LNCaP clone FGC (cell line): ENCODE measurements around the gene MYOM3.
"Not testable (repeated sequence)": the region's sequence is repeated elsewhere in the genome, so short reads cannot be mapped to it uniquely, and the experiment has no call there.

ENCODE experiments used
- DNase-seq: peaks from one replicate; pipeline ENCODE4 v3.0.0-alpha.2; 2011; ENCODE audit warnings: low read depth
- H3K4me3 ChIP-seq: 2 replicates; pipeline ENCODE4 v1.5.1; 2011; ENCODE audit warnings: mild to moderate bottlenecking, low read depth, low read length, control low read depth
- TF ChIP-seq, protein P1 (sequence below): IDR thresholded peaks from 2 replicates; pipeline ENCODE4 v1.5.1; 2012; ENCODE audit warnings: mild to moderate bottlenecking; ENCODE audit not compliant: control insufficient read depth, insufficient read depth; ENCODE audit errors: extremely low read depth

MYOM3 gene

DNA sequence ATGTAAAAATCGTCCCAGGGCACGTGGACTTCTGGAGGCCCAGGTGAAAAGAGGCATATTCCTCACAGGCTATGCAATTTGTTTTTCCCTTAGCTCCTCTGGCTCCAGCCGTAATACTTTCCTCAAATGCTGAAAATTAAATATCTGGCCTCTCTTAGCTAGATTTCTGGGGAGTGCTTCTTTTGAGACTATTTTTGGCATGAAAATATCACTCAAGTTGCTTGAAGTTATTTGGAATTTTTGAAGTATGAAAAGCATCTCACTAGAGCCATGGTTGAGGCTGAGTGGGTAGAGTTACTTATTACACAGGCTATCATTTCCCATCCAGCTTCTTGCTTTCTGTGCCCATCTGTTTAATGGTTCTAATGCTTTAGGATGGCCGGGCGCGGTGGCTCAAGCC is 59.7 kb downstream of the MYOM3 start:
- DNase-seq, result no peak
- H3K4me3 ChIP-seq, result no peak overlapping the region
- TF ChIP-seq, protein P1, sequence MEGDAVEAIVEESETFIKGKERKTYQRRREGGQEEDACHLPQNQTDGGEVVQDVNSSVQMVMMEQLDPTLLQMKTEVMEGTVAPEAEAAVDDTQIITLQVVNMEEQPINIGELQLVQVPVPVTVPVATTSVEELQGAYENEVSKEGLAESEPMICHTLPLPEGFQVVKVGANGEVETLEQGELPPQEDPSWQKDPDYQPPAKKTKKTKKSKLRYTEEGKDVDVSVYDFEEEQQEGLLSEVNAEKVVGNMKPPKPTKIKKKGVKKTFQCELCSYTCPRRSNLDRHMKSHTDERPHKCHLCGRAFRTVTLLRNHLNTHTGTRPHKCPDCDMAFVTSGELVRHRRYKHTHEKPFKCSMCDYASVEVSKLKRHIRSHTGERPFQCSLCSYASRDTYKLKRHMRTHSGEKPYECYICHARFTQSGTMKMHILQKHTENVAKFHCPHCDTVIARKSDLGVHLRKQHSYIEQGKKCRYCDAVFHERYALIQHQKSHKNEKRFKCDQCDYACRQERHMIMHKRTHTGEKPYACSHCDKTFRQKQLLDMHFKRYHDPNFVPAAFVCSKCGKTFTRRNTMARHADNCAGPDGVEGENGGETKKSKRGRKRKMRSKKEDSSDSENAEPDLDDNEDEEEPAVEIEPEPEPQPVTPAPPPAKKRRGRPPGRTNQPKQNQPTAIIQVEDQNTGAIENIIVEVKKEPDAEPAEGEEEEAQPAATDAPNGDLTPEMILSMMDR, result no peak

DNA sequence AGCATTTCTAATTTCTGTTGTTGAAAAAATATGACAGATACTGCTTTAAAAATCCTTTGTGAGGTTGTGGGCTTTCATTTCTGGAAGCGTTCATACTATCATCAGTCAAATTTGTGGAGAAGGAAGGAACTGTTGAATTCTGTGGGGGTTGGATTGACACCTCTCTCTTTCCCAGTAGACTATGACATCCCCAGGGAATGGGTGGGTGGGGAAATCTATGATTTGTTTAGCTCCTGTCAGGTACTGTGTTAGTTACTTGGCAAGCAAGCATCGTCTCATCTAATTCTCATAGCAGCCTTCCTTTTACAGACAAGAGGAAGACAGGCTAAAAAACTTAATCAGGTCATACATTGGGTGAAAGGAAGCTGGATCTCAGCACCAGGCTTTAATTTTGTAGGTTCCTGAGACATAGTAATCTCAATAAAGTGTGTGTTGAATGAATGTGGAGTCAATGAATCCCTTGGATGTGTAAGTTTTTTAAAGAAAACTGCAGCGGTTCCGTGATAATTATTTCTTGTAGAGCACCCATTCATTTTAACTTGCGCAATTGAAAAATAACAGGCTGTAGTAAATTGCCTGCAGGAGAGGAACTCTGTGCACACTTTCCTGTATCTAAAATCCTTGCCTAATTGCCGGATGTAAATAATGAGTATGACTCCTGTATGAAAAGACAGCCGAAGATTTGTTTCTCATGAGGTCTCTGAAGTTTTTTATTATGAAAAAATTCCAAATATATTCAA is 60.6 kb downstream of the MYOM3 start:
- no peak overlapping the region for H3K4me3 ChIP-seq
- no peak for DNase-seq
- TF ChIP-seq, protein P1, result no peak

DNA sequence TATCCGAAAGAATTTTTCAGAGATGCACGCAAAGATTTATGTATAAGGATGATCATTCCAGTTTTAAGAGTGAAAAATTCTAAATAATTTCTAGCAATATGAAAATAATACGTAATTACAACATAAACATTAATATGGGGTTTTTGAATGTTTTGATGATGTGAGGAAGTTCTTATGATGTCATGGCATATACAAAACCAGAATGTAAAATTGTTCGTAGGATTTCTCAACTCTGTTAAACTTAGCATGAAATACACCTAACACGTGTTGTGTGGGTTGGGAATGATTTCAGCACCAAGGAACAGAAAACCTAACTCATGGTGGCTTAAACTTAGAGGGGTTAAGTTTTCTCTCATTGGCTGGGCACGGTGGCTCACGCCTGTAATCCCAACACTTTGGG is 62.2 kb downstream of the MYOM3 start:
- TF ChIP-seq, protein P1, result no peak
- no peak for DNase-seq

DNA sequence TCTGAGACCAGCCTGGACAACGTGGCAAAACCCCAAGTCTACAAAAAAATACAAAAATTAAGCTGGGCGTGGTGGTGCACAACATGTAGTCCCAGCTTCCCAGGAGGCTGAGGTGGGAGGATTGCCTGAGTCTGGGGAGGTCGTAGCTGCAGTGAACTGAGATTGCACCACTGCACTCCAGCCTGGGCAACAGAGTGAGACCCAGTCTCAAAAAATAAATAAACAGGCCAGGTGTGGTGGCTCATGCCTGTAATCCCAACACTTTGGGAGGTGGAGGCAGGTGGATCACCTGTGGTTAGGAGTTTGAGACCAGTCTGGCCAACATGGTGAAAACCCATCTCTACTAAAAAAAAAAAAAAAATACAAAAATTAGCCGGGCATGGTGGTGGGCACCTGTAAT is 63.0 kb downstream of the MYOM3 start:
- H3K4me3 ChIP-seq, DNase-seq: not testable (repeated sequence)

More for the DNA sequence above, 62.2 kb downstream of the MYOM3 start:
- no peak overlapping the region for H3K4me3 ChIP-seq

DNA sequence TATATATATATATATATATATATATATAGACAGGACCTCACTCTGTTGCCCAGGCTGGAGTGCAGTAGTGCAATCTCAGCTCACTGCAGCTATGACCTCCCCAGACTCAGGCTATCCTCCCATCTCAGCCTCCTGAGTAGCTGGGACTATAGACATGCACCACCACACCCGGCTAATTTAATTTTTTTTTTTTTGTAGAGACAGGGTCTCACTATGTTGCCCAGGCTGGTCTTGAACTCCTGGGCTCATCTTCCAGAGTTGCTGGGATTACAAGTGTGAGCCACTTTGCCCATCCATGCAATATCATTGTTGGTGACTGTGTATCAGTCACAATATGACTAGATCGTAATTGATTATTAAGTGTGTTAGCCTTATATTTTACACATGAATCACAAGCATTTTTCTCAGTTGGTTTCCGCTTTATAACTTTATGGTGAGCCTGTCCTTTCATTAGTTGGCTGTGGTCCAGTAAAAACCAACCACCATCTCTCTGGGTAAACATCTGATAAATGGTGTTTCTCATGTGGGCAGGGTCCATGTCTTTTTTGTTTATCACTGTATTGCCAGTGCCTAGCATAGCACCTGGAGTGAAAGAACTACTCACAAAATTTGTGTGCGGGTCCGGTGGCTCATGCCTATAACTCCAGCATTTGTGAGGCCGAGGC is 63.6 kb downstream of the MYOM3 start:
- TF ChIP-seq, protein P1, result no peak
- no peak for DNase-seq
- no peak overlapping the region for H3K4me3 ChIP-seq

DNA sequence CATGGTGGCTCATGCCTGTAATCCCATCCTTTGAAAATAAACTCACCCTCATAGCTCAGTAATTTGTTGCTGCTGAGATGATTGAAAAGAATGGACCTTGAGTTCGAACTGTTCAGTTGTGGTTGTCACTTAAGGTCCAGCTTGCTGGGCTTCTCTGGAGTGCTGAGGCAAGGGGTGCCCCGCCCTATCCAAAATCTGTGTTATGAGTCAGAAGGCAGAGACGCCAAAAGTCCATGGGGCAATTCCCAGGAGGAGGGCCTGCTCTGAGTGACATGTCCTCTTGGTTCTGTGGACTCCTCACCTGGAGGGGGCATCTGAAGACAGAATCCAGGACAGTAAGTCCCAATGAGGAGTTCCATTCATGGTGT is 64.8 kb downstream of the MYOM3 start:
- H3K4me3 ChIP-seq, result no peak overlapping the region
- TF ChIP-seq, protein P1, result no peak
- no peak for DNase-seq

DNA sequence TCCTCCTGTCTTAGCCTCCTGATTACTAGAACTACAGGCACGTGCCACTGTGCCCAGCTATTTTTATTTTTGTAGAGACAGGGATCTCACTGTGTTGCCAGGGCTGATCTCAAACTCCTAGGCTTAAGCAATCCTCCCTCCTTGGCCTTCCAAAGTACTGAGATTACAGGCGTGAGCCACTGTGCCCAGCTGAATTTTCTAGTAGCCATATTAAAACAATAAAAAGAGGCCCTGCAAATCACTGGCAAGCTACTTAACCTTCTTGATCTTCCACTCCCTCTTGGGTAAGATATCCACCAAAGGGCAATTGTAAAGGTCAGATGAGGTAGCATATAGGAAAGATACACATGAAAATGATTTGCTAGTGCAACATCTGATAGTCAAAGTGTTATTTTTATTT is 66.2 kb downstream of the MYOM3 start:
- DNase-seq, result no peak
- TF ChIP-seq, protein P1, result no peak
- no peak overlapping the region for H3K4me3 ChIP-seq

DNA sequence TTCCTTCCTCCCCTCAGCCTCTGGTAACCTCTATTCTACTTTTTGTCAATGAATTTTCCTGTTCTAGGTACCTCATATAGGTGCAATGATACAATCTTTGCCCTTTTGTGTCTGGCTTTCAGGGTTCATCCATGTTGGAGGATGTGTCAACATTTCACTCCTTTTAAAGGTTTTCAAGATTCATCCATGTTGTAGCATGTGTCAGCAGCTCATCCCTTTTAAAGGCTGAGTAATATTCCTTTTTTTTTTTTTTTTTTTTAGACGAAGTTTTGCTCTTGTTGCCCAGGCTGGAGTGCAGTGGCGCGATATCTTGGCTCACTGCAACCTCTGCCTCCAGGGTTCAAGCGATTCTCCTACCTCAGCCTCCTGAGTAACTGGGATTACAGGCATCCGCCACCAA is 67.3 kb downstream of the MYOM3 start:
- not testable (repeated sequence) for H3K4me3 ChIP-seq, DNase-seq
